OCI-LY7 (cell line): ENCODE results near the gene ZC3H14. TPM values are rescaled to one million over a fixed set of nuclear protein-coding genes. Genes with fewer than 3 reads are reported as not detected.
A peak's percentile ranks its signal among the peaks of the same experiment; 100 is the strongest.

Experiments used
- BruUV-seq: library from RNA; stranded (reverse); fragments of 400-500 nt; replicated peaks from 2 replicates; lab custom pipeline; 2021; lab: Mats Ljungman, UMichigan
- CTCF ChIA-PET: fragments of 300-600 bp; sonication (Branson Sonifier 250); formaldehyde crosslinking; loops from one replicate; lab custom pipeline; 2022; ENCODE audit warnings: antibody characterized with exemption; ENCODE audit not compliant: unreplicated experiment; lab: Charles Lee
- POLR2A ChIA-PET: fragments of 300-600 bp; sonication (Branson Sonifier 250); formaldehyde crosslinking; loops from one replicate; lab custom pipeline; 2022; ENCODE audit warnings: antibody characterized with exemption; lab: Charles Lee
- DNase-seq: peaks from one replicate; pipeline ENCODE4 v3.0.0-alpha.2; 2015; ENCODE audit warnings: low spot score
- H2AFZ ChIP-seq: fragments of 200-600 bp; sonication (generic), shearing (Covaris generic); 2 replicates; pipeline ENCODE4 v1.6.1; 2014; ENCODE audit warnings: mild to moderate bottlenecking, antibody characterized with exemption, low read length, moderate library complexity
- H3K27ac ChIP-seq: fragments of 200-600 bp; sonication (generic); 2 replicates; pipeline ENCODE4 v1.5.1; 2014; ENCODE audit warnings: mixed run types, low read depth, mild to moderate bottlenecking, moderate library complexity, low read length, inconsistent platforms; ENCODE audit not compliant: poor library complexity, severe bottlenecking
- H3K36me3 ChIP-seq: fragments of 200-600 bp; sonication (generic); 2 replicates; pipeline ENCODE4 v1.6.1; 2014; ENCODE audit warnings: mild to moderate bottlenecking, antibody characterized with exemption, low read length, moderate library complexity, mixed read lengths; ENCODE audit not compliant: insufficient read depth
- H3K4me1 ChIP-seq: fragments of 200-600 bp; sonication (generic); 2 replicates; pipeline ENCODE4 v1.5.1; 2014; ENCODE audit warnings: mild to moderate bottlenecking, low read length; ENCODE audit not compliant: insufficient read depth, poor library complexity, severe bottlenecking
- H3K4me2 ChIP-seq: fragments of 200-600 bp; sonication (generic); 2 replicates; pipeline ENCODE4 v1.6.1; 2014; ENCODE audit warnings: mild to moderate bottlenecking, low read length
- H3K4me3 ChIP-seq: fragments of 200-600 bp; sonication (generic); 2 replicates; pipeline ENCODE4 v1.5.1; 2014; ENCODE audit warnings: mild to moderate bottlenecking, low read depth, low read length; ENCODE audit not compliant: poor library complexity, severe bottlenecking
- H3K79me2 ChIP-seq: fragments of 200-600 bp; sonication (generic); 2 replicates; pipeline ENCODE4 v1.6.1; 2016; ENCODE audit warnings: low read depth, mild to moderate bottlenecking, low read length, moderate library complexity, mixed read lengths; ENCODE audit not compliant: insufficient read depth
- H3K9me2 ChIP-seq: fragments of 200-600 bp; sonication (generic); 2 replicates; pipeline ENCODE4 v1.6.1; 2016; ENCODE audit warnings: mild to moderate bottlenecking, low read length, mixed read lengths; ENCODE audit not compliant: insufficient read depth
- H3K9me3 ChIP-seq: fragments of 200-600 bp; sonication (generic); 2 replicates; pipeline ENCODE4 v1.6.1; 2014; ENCODE audit warnings: mild to moderate bottlenecking, mixed run types, low read length, mixed read lengths
- H4K20me1 ChIP-seq: fragments of 200-600 bp; sonication (generic); 2 replicates; pipeline ENCODE4 v1.6.1; 2014; ENCODE audit warnings: mild to moderate bottlenecking, antibody characterized with exemption, low read length, moderate library complexity, mixed read lengths; ENCODE audit not compliant: insufficient read depth
- EZH2phosphoT487 ChIP-seq: fragments of 200-600 bp; sonication (generic); IDR thresholded peaks from 2 replicates; pipeline ENCODE4 v1.6.1; 2018; ENCODE audit warnings: low read depth, borderline replicate concordance, mild to moderate bottlenecking, mixed run types, antibody characterized with exemption, low read length, moderate library complexity, mixed read lengths
- intact Hi-C: fragments of 100-400 bp; cut with micrococcal nuclease; formaldehyde crosslinking; loops from one replicate; pipeline ENCODE4 v1.10.0; 2022; ENCODE audit not compliant: unreplicated experiment
- total RNA-seq, 2 experiments: library from RNA; depleted of rRNA in 1 of 2; stranded (reverse); fragments of >200 nt in 1 of 2; shearing (Covaris generic) in 1 of 2; gene quantifications; 2 replicates each; pipeline ENCODE4 v1.2.3, GENCODE V29; 2014 to 2022
- TF ChIP-seq, protein P1 (sequence below): fragments of 200-600 bp; sonication (generic); conservative IDR thresholded peaks from 2 replicates; pipeline ENCODE4 v1.5.1; 2014; ENCODE audit warnings: mild to moderate bottlenecking, antibody characterized with exemption, low read length, moderate library complexity, mixed read lengths

ZC3H14 gene
- total RNA-seq, 2 experiments from 2014 or later = 36.6 to 53.5 TPM

DNA sequence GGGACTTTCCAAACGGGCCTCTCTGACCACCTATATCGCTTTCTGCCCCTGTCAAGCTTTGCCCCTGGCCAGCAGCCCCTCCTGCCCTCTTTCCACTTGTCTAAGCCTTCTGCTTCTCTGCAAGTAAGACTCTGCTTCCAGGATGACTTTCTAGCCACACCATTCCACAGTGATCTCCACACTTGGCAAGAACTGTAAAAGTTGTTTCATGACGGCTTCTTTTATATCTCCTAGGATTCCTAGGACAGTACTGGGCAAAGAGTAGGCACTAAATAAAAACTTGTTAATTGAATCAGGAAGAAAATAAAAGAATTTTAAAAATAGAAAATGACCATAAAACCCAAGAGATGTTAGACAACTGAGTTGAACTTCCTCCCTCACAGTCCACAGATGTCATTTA lies 6.3 kb upstream of the ZC3H14 start:
- Histone ChIP-seq H3K9me2 (no peaks in the 10 kb centered on the region), H2AFZ (no peak overlapping the region), H4K20me1 (no peaks in the 10 kb centered on the region), H3K79me2 (no peaks in the 10 kb centered on the region), H3K4me1 (no peaks in the 10 kb centered on the region), H3K36me3 (no peaks in the 10 kb centered on the region), H3K4me3 (no peak overlapping the region), H3K9me3 (no peaks in the 10 kb centered on the region), H3K27ac (no peak overlapping the region), H3K4me2 (no peak overlapping the region)
- intact Hi-C loops = no loop called here
- ChIA-PET CTCF (no interaction called here), POLR2A (no interaction called here)
- DNase-seq = no peak
- BruUV-seq = no TSS peak
- TF ChIP-seq, protein P1, sequence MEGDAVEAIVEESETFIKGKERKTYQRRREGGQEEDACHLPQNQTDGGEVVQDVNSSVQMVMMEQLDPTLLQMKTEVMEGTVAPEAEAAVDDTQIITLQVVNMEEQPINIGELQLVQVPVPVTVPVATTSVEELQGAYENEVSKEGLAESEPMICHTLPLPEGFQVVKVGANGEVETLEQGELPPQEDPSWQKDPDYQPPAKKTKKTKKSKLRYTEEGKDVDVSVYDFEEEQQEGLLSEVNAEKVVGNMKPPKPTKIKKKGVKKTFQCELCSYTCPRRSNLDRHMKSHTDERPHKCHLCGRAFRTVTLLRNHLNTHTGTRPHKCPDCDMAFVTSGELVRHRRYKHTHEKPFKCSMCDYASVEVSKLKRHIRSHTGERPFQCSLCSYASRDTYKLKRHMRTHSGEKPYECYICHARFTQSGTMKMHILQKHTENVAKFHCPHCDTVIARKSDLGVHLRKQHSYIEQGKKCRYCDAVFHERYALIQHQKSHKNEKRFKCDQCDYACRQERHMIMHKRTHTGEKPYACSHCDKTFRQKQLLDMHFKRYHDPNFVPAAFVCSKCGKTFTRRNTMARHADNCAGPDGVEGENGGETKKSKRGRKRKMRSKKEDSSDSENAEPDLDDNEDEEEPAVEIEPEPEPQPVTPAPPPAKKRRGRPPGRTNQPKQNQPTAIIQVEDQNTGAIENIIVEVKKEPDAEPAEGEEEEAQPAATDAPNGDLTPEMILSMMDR = no peak
- TF ChIP-seq EZH2phosphoT487 = no peak

DNA sequence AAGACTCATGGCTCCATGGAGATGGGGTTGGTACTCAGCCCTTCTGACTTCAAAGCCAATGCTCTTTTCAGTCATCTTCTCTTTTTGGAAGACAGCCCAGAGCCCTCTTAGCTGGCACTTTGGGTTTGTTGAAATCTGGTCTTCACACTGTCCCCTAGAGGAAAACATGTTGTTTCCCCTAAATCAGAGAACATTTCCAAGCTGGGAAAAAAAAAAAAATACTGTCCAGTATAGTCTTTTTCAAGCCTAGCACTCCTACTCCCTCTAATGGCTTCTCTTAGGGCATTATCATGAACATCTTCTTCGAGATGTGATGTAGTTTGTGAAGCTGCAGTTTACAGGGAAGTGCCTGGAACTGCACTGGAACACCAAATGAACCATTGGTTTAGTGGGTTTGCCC lies 3.0 kb upstream of the ZC3H14 start:
- no peak overlapping the region for H3K27ac ChIP-seq
- H3K9me2 ChIP-seq = no peaks in the 10 kb centered on the region
- no peaks in the 10 kb centered on the region for H3K9me3 ChIP-seq
- no TSS peak for BruUV-seq
- TF ChIP-seq, protein P1 = peak; percentile 42; the same call in 1 of the 2 replicates
- TF ChIP-seq EZH2phosphoT487 = no peak
- intact Hi-C loops = loop anchor here (10.0 kb wide), 1 partner anchor 175 kb away; the partner anchor contains the start of gene SPATA7
- peaks cover 16% of the 10 kb centered on the region for H3K79me2 ChIP-seq
- ChIA-PET POLR2A (no interaction called here), CTCF (no interaction called here)
- no peaks in the 10 kb centered on the region for H3K36me3 ChIP-seq
- peaks cover 15% of the 10 kb centered on the region for H3K4me1 ChIP-seq
- H2AFZ ChIP-seq = no peak overlapping the region
- 0 out of 2 replicates have a peak, but pooled peaks cover 5% of the 10 kb centered on the region for H4K20me1 ChIP-seq
- DNase-seq = peak; percentile 15
- no peak overlapping the region for H3K4me2 ChIP-seq
- no peak overlapping the region for H3K4me3 ChIP-seq

DNA sequence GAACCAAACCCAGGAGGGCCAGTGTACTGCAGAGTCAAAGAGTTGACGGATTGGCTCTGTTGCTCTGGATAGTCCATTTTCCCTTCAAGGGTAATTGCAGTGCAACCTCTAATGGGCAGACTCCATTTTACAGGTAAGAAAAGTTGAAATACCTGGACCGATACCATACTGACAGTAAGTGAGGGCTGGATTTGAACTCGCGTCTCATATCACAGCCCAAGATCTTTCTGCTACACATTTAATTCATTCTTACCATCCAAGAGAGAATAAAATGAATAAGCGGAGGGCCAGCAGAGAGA lies 356 bp upstream of the ZC3H14 start:
- CTCF ChIA-PET = no interaction called here

More for the DNA sequence above, 356 bp upstream of the ZC3H14 start:
- no peak for TF ChIP-seq EZH2phosphoT487
- TF ChIP-seq, protein P1 = no peak; the same call in 1 of the 2 replicates
- peaks cover 17% of the 10 kb centered on the region for H3K36me3 ChIP-seq
- 0 out of 2 replicates have a peak, but pooled peaks cover 5% of the 10 kb centered on the region for H4K20me1 ChIP-seq
- H3K9me3 ChIP-seq = peaks cover 1% of the 10 kb centered on the region
- H3K4me3 ChIP-seq = peak overlapping the region; percentile 94
- intact Hi-C loops = loop anchor here (10.0 kb wide), 1 partner anchor 178 kb away; the partner anchor contains the start of gene SPATA7
- H3K4me1 ChIP-seq = peaks cover 16% of the 10 kb centered on the region
- H3K9me2 ChIP-seq = no peaks in the 10 kb centered on the region
- peak overlapping the region; percentile 52 for H3K4me2 ChIP-seq
- no peak for DNase-seq
- no peak overlapping the region for H3K27ac ChIP-seq
- BruUV-seq = no TSS peak
- H2AFZ ChIP-seq = peak overlapping the region; percentile 77; the same call in 1 of the 2 replicates
- POLR2A ChIA-PET = no interaction called here
- peaks cover 25% of the 10 kb centered on the region for H3K79me2 ChIP-seq
